CD4-positive, alpha-beta T cell treated with Interleukin-12 subunit alpha and Interleukin-12 subunit beta, for 1 hour (primary cell): Measurements from ENCODE around the gene ZSWIM6.

Experiments used
- DNase-seq: peaks from one replicate; pipeline ENCODE4 v3.0.0-alpha.2; 2020

ZSWIM6 gene

DNA sequence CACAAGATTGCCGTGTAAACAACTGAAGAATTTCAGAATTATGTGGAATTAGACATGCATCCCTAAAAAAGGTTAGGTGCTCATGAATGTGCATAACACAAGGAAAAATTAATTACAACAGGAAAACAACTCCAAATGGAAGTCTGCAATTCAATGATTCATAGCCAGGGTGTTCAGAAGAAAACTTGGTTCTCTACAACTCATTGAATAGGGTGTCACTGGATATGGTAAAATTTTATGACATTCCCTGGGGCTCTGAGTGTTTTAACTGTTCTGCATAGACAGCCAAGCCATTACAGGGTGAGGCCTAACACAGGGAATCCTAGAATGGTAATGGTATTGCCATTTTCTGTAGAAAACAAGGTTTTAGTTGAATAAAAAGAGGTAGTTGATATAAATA lies 24.4 kb upstream of the ZSWIM6 start:
- no peak for DNase-seq

DNA sequence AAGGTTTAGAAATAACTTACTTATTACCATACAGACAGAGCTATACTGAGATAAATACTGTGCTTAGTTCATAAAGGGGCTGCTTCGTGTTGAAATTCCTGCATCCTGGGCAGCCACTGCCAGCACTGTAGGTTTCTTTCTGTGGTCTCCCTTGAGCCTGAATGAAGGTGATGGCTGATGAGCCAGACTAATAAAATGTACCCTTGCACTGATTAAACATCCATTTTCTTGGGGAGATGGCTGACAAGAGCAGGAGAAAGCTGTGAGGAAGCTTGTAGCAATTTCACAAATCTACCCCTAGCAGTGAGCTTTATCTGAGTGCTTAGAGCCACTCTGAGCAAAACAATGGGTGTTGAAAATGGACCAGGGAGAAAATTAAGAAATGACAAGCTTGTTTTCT lies 23.3 kb upstream of the ZSWIM6 start:
- DNase-seq: no peak

DNA sequence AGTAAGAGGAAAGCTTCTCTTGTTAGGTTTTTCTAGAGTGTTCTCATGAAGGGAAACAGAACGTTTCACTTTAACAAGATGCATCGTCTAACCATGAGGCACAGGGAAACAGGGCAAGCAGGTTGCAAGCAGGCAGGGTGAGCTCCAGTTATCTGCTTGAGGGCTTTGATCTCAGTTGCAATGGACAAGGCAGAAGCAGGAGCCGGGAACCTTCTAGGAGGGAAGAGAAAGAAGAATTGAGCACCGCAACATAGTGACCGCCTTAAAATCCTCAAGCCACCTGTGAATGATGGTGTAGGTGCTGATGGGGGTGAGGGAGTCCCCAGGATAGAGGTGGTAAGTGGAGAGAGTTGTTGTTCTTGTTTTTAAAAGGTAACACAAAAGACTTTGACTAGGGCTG lies 22.9 kb upstream of the ZSWIM6 start:
- no peak for DNase-seq

DNA sequence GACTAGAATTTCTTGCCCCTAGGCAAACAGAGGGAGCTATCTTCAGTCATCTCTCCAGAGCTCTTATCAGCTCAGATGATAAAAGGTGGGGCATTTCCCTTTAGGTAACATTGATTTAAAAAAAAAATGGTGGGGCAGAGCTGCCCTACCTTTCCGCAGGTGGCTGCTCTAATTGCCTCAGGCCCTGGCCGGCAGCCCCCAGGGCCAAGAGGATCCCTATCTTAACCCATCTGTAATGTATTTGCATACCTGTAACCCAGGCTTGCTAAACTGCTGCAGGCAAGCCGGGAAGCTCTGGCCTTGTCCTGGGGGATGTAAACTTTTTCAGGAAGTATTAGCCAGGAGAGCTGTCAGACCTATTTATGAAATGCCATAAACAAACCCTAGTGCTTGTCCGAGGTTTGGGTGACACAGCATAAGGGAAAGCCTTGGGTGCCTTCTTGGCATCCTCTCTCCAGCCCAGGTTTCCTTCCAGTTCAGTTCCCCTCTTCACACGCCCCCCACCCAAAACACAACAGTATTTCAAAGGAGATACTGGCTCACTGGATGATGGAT lies 20.9 kb upstream of the ZSWIM6 start:
- DNase-seq: no peak

DNA sequence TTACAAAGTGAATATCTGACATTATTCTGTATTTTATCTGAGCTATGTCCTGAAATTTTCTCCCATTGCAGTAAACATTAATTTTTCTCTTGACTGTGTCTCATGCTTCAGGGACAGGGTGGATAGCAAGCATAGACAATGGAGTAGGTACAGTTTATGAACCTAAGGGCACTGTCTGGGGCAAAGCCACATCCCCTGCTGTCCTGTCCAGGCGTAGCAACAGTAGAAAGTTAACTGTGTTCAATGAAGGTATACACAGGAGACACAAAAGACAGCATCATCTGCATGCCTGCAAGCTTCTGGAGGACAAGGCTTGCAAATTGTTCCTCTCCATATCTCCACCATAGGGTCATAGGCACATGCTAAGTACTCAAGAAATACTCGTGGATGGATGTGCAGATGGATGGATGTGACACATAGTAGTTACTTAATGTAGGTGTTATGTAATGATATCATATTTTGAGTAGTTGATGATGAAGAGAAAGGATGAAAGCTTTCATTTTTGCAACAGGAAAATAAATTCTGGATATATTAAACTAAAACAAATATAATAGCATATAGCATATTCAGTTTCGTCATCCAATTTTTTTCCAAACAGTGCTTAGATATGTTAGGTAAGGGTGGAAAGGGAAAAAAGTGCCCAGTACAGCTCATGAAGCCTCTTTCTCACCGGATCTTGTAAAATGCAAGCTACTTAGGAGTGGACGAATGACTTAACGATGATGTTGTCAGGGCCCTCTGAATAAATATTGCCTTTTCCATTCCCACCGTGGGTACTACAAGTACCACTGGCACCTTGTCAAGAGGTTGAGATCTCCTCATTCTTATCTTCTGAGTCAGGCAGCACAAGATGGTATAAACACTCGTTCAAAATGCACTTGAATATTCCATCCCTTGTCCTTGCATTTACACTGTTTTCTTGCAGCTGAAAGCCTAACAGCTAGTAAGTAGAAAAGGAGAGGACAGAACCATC lies 19.9 kb upstream of the ZSWIM6 start:
- no peak for DNase-seq

DNA sequence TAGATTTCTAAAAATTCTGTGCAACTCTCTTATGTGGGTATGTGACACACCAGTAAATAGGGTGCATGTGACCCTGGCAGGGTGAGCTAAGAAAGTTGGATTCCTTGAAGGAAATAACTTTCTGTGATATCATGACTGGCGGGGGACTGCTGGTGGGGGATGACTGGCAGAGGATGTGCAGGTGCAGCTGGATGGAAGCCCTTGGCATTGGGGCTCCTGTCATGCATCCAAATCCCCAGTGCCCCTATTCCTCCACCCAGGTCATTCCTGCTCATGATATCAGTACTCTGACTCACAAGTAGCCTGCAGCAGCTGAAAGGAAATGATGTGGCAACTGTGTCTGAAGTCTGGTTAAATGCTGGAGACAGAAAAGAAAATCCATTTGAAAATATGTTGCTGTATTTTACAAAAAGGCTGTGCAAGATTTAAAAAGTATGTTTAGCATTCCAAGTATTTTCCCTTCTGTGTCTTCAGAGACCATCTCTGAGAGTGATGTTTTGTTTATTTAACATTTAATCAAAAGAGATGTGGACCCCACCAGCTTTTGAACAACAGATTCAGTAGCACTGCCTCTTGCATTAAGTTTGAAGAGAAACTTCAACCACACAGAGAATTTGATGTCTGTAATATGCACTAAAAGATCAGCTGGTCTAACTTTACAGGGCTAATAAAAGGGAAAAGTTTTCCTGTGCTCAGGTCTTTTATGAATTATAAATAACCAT lies 17.9 kb upstream of the ZSWIM6 start:
- no peak for DNase-seq

DNA sequence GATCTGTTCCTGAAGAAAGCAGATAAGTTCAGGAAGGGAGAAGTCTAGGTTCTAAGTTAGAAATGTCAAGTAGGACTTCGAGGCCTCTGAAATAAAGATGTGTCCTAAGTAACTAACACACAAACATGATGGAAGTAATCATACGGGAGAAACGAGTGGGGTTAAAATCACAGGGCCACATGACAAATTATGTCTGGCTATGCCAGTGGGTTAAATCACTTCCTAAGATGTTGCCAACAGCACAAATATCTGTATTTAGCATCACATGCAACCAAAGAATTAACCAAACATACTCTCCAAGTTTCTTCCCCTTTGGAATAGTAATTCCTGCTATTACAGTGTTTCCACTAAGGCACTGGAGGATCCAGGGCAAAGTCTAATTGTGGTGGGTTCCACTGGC lies 13.7 kb upstream of the ZSWIM6 start:
- DNase-seq: no peak

DNA sequence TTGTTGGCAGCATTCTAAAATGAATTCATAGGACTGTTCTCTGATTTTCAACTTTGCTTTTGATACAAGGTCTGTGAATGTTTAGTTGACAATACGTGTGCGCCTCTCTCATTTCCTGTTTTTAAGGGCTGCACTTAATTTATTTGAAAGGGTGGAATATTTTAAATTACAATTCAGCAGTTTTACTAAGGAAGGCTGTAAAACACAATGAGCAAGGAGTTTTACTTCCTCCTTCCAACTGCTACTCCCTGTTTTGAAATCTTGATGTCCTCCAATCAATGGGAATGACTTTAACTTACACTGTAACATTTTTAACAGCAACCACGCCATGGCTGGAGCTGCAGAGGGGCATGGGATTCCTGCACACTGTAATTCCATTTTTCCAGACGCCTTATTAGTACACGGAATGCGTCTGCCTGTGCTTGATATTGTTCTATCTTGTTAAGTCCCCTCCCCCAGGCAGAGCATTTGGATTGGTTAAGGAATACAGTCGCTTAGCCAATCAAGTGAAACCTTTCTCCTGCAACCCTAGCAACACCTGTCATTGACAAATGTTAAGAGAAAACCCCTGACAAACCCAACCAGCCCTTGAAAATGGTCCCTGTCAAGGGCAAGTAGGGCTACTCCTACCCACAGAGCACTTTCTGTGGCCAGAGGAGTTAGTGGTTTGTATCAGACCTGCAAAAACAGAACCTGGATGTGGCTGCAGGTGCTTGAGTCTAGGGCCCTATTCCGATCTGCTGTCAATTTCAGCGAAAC lies 12.5 kb upstream of the ZSWIM6 start:
- DNase-seq: peak; percentile 40

DNA sequence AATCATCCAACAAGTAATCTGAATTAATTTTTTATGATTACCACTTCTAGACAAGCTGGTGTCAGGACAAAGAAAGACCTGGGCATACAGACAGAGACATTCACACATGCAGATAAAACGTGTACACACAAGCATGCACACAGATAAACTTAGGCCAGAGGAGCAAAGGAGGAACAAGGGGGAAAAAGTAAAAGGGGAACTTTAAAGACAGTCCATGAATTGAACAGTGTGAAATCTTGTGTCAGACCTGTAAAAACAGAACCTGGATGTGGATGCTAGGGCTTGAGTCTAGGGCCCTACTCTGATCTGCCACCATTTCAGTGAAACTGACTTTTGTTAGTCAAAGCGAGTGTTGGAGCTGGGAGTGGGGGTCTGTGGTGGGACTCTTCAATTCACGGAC lies 11.2 kb upstream of the ZSWIM6 start:
- no peak for DNase-seq

DNA sequence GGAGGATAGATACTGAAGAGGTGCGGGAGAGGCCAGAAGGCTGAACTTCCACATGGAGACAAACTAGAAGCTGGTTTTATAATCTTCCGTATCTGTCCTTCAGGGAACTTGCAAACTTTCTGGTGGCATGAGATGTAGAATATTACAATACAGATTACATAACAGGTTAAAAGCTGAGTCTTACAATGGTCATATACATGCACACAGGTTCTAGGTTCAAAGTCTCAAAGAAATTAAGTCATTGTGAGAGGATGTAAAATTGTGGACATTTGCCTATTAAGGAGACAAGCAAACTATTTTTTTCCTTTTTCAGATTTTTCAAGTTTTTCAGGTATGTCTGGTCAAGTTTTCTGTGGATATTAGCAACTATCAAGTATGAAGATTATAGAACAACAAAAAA lies 10.4 kb upstream of the ZSWIM6 start:
- DNase-seq: no peak

DNA sequence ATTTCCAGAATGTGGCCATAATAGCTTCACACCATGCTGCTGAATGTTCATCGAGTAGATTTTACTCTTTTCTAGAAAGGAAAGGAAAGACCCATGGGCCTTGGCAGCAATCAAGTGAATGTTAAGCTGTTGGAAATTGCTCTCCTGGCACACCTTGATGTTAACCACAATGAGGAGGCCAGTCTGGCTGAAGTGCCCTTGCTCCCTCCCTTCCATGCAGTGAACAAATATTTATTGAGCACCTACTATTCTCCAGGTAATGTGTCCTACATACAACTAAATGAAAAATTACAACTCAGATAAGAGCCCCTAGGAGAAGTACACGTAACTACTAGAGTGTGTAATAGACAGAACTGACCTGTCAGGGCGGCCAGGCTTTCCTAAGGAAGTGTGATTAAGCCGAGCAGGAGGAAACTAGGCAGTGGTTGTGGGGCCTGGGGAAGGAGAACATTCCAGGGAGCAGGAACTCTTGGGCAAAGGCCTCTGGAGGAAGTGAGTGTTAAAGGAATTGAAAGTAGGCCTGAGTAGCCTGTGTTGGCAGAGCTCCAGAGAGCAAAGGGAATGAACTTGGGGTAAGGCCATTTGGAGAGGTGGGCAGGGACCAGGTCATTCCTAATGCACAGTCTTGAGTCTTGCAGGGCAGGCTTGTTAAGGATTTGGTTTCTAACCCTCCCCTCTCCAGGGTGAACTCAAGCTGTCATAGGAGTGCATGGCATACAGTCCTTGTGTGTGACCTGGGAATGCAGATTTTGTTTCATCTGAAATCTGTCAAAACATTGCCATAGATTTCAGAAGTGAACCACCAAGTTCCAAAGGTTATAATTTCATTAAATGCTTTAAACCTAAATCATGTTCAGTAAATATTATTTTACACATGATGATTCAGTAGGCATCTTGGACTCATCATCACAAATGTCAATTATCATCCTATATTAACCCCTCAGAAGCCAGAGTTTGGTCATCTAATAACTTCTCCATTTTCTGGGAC lies 9.0 kb upstream of the ZSWIM6 start:
- DNase-seq: no peak

DNA sequence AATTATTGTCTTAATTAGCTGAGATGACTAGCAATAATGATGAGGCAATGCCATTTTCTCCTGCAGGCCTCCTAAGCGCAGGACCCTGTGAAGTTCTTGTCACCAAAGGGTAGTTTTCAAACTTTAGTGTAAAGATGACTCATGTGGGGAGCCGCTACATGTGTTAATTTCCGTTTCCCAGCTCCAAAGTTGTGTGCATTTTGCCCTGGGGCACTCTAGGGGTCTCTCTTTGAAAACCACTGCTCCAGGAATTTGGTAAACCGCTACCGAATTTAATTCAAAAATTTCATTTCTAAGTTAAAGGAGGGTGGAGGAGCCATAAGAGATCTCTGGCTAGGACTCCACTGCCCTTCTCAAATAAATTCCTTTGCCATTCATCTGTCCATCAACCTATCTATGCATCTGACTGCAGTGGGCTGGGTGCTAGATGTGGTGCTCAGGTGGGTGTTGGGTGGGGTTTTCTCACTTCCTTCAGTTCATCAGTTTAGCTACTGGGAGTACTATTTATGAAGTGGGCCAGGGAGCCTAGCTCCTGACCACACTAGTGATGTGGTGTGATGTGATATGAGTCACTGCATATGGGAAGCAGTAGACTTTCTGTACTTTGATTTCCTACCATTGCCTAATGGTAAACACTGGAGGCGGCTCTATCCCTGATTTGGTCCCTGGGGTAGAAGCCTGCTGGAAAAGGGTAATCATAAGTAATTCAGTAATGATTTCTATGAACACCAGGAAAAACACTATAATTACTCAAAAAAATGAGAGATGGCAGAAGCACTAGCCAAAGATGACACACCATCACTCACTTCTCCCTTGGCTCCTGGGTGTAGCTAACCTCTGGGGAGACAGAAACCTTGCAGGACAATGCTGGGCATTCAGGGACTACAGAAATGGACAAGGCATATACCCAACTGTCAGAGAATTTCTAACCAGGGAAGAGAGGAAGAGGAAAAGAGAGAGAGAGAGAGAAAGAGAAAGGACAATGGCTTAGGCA lies 4.0 kb upstream of the ZSWIM6 start:
- peak; percentile 28 for DNase-seq

DNA sequence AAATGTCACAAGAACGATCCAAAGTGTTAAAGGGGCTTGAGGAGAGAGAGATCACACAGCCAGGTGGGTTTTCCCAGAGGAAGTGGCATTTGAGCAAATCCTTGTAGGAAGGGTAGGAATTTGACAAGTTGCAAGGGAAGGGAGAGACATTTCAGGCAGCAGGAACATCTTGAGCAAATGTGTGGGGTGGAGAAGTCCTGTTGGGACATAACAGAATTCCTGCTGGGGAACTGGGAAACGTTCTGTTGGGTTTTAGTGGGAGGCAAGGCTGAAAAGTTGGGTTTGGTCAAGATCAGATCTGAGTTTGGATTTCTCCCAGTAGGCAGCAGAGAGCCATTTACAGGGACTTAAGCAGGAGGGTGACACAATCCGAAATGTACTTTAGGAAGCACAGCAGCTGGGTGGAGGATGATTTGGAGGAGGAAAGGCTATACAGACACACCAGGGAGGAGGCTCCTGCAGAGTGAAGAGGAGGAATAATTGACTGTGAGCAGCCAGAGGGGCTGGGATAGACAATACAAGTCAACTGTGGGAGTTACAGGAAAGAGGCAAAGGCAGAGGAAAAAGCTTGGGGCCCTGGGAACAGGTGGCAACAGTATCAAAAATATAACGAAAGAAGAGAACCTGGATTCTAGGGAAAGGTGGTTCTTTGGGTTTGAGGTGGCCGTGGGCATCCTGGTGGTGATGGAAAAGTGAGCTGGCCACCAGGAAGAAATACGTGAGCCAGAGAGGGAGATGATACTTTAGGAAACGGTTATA lies 3.1 kb upstream of the ZSWIM6 start:
- DNase-seq: no peak

DNA sequence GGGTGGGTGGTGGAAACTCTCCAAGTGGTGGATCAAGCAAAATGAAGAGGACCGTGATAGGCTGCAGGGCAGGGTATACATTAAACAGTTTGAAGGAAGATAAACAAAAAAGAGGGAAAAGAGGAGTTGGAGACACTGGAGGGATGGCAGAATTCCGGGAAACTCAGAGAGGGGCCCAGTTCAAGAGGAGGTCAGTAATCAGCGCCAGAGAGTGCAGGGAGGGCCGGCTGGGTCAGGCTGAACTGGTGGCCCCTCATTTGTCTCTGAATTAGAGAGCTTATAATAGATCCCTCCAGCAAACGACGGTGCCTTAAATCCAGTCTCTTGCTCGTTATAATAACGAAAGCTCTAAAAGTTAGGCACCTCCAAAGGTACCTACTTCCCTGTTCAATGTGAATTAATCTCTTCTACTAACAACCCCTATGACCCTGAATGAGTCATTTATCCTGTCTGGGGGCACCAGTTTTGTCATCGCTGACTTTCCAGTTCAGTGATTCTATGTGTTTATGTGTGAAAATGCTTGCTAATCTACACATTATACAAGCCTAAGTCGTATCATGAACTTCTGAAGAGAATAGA lies 2.4 kb upstream of the ZSWIM6 start:
- peak; percentile 15 for DNase-seq

DNA sequence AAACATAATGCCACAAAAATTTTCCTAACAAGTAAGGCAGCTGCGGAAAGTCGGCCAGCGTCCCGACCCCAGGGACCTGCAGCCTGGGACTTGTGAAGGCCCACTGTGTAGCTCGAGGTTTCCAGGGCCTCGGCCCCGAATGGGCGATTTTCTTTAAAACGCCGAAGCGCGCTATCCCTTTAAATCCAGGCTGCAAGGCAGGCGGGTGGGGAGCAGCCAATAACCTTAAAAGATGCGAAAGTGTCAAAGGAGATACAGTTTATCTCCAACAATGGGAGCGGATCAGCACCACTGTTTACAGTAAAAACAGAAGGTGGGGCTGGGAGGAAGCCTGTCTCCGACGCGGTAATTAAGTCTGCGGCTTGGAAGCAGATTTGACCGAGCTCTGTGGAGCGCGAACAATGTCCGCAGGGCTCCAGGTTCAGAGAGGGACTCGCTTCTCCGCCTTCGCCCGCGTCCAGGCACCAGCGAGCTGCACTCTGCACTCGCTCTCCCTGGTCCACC lies 1.7 kb upstream of the ZSWIM6 start:
- peak; percentile 40 for DNase-seq

DNA sequence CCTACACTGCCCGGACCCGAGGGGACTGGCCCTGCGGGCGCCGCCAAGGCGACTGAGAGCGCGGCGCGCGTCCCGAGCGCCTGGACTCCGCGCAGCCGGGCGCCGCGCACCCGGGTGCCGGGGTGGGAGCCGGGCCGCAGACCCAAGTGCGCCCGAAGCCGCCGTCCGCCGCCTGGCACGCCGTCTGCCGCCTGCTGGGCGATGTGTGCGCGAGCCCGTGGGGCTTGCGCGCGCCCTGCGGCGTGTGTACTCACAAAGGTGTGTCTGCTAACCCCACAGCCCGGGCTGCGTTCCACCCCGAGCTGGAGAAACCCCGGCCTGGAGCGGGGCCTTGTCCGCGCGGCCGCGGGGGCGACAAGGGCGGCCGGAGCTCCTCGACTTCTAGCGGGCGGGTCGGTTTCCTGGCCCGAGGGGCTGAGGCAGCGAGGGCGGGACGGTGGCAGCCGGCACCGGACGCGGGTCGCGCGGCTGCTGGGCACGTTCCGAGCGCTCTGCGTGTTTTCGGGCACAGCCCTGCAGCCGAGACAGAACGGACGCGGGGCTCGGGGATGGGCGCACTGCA lies 1.1 kb upstream of the ZSWIM6 start:
- peak; percentile 80 for DNase-seq

DNA sequence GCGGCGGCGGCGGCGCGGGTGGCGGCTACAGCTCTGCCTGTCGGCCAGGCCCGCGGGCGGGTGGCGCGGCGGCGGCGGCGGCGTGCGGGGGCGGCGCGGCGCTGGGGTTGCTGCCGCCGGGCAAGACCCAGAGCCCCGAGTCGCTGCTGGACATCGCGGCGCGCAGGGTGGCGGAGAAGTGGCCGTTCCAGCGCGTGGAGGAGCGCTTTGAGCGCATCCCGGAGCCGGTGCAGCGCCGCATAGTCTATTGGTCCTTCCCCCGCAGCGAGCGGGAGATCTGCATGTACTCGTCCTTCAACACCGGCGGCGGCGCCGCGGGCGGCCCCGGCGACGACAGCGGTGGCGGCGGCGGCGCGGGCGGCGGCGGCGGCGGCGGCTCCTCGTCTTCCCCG lies 296 bp downstream of the ZSWIM6 start:
- DNase-seq: peak; percentile 45

DNA sequence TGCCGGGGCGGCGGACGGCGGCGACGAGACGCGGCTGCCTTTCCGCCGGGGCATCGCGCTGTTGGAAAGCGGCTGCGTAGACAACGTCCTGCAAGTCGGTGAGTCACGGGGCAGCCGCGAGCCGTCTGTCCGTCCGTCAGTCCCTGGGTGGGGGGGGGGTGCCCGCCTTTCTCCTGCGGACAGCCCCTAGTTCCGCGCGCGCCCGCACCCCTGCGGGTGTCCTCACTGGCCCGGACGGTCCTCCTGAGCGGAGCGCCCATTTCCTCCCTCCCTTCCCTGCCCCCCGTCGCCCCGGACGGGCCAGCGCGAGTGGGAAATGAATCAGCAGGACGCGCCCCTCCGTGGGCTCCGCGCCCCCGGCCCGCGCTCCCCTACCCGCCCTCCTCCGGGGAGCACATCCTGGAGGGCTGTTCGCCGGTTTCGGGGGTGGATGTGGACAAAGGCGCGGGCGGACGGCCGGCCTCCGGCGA lies 828 bp downstream of the ZSWIM6 start:
- DNase-seq: peak; percentile 36
